ENCODE data around the gene MICU1.

- TF ChIP-seq CTCF (IDR thresholded peaks at IDR 0.05) = no peak
- no peak for TF ChIP-seq POLR2AphosphoS5 (IDR thresholded peaks at IDR 0.05)
- TF ChIP-seq POLR2A (IDR thresholded peaks at IDR 0.05) = no peak
Observed at GRCh38 chr10:72642318-72642717, 16.4 kb upstream of the MICU1 start.
